ENCODE data around the gene PRELP. TPM values are rescaled to one million over a fixed set of nuclear protein-coding genes. Genes with fewer than 3 reads are reported as not detected.
A peak's percentile ranks its signal among the peaks of the same experiment; 100 is the strongest.

The PRELP gene
- total and polyA plus RNA-seq, 10 of the 15 experiments (the other 5 are each of a cell fraction or from before 2014, with no cell fraction given), result 0.03 to 0.05 TPM; not detected in 8

- TF ChIP-seq PKNOX1 (IDR thresholded peaks at IDR 0.05) (0 out of 2 replicates have a peak, but pooled peaks have one; percentile 11), ZNF687 (IDR thresholded peaks at IDR 0.05) (peak; percentile 51), NR2F1 (conservative IDR thresholded peaks at IDR 0.05) (peak; percentile 95), MTA3 (IDR thresholded peaks at IDR 0.05; ENCODE audit: borderline replicate concordance, low read length) (0 out of 2 replicates have a peak, but pooled peaks have one; percentile 37), CBFB (IDR thresholded peaks at IDR 0.05; ENCODE audit: low read depth) (no peak), ZNF622 (IDR thresholded peaks at IDR 0.05) (no peak), TBL1XR1 (IDR thresholded peaks at IDR 0.05; ENCODE audit: low read depth, low read length) (no peak), SKIL (IDR thresholded peaks at IDR 0.05; ENCODE audit: low read depth, poor library complexity, severe bottlenecking) (no peak), SRF (IDR thresholded peaks at IDR 0.05; ENCODE audit: low read depth in 2 of 2, low read length in 2 of 2) (no peak), SMAD1 (IDR thresholded peaks at IDR 0.05; ENCODE audit: low read depth, partially characterized antibody) (peak; percentile 57), POU2F2 (IDR thresholded peaks at IDR 0.05; ENCODE audit: borderline replicate concordance, low read depth, low read length) (peak; percentile 43; the same call in 1 of the 3 replicates), TCF7 (IDR thresholded peaks at IDR 0.05; ENCODE audit: borderline replicate concordance) (no peak), ZNF274 (IDR thresholded peaks at IDR 0.05; ENCODE audit: insufficient read depth, insufficient read length) (no peak), RELB (IDR thresholded peaks at IDR 0.05; ENCODE audit: low read depth) (peak; percentile 93), POLR2A (IDR thresholded peaks at IDR 0.05; ENCODE audit: low read depth, low read length) (0 out of 2 replicates have a peak, but pooled peaks have one; percentile 22), CREB1 (IDR thresholded peaks at IDR 0.05; ENCODE audit: low read depth) (peak; percentile 44; the same call in 1 of the 2 replicates), SMC3 (IDR thresholded peaks at IDR 0.05; ENCODE audit: borderline replicate concordance, low read length) (no peak), ESRRA (IDR thresholded peaks at IDR 0.05; ENCODE audit: low read length) (no peak), BHLHE40 (IDR thresholded peaks at IDR 0.05; ENCODE audit: borderline replicate concordance in 1 of 2, low read depth in 2 of 2, low read length in 1 of 2) (peak in 1 of 2 experiments; percentile 46; a peak in 1 of 4 replicates), IKZF2 (IDR thresholded peaks at IDR 0.05) (peak; percentile 46; a peak in 2 of 4 replicates), RELA (IDR thresholded peaks at IDR 0.05; ENCODE audit: borderline replicate concordance, partially characterized antibody) (peak; percentile 98), IKZF1 (conservative IDR thresholded peaks at IDR 0.05) (peak; percentile 75), BACH1 (IDR thresholded peaks at IDR 0.05; ENCODE audit: borderline replicate concordance) (no peak)
Measured at GRCh38 chr1:203428981-203429599, 46.5 kb upstream of the PRELP start (continued).

Measured in GM12878 (cell line).